ENCODE results near the gene DNAH8. TPM values are rescaled to one million over a fixed set of nuclear protein-coding genes. Genes with fewer than 3 reads are reported as not detected.

Gene DNAH8
- total RNA-seq, 1 experiment from 2014 or later: not detected

DNA sequence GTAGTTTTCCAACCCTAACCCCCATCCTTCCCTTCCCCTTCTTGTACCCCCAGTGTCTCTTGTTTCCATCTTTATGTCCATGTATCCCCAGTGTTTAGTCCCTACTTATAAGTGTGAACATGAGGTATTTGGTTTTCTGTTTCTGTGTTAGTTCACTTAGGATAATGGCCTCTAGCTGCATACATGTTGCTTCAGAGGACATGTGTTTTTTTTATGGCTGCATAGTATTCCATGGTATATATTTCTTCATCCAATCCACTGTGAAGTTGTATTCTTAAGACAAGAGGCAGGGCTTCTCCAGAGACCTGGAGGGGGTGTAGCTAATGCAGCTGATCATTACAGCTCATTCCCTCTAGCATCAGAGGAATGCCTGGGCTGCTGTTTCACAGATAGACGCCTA lies 4.2 kb downstream of the DNAH8 start:
- BruUV-seq (replicated peaks): no TSS peak
- POLR2A ChIA-PET: no interaction called here

DNA sequence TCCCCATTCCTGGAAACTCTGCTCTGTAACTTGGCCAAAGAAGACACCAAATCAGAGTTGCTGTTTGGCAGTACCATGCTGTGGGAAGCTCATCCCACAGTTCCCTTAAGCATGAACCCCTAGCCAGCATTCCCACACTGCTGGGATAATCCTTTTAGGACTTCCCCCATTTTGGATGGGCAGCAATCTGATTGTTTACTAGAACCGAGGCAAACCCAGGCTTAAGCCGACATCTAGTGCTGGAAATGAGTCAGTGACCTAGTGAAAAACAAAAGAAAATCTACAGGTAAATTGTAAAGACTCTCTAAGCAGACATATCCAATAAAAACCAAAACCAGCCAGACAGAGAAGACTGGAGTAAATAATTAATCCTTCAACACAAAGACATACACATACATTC lies 5.2 kb downstream of the DNAH8 start:
- peaks cover 15% of the 10 kb centered on the region for H3K4me1 Mint-ChIP-seq (ENCODE audit: insufficient read depth, unreplicated experiment)
- no peaks in the 10 kb centered on the region for H3K9me3 Mint-ChIP-seq (ENCODE audit: unreplicated experiment)
- no peak overlapping the region for H3K27ac Mint-ChIP-seq (ENCODE audit: low read depth, unreplicated experiment)
- intact Hi-C loops (cut with micrococcal nuclease): no loop called here
- ChIA-PET POLR2A (no interaction called here), CTCF (interaction anchor here (0.9 kb wide), 1 partner anchor 12 kb away, joined by 3 read pairs; no protein-coding TSS in a partner anchor)
- no peak overlapping the region for H3K4me3 Mint-ChIP-seq (ENCODE audit: unreplicated experiment)
- no TSS peak for BruUV-seq (replicated peaks)
- TF ChIP-seq, protein P1, sequence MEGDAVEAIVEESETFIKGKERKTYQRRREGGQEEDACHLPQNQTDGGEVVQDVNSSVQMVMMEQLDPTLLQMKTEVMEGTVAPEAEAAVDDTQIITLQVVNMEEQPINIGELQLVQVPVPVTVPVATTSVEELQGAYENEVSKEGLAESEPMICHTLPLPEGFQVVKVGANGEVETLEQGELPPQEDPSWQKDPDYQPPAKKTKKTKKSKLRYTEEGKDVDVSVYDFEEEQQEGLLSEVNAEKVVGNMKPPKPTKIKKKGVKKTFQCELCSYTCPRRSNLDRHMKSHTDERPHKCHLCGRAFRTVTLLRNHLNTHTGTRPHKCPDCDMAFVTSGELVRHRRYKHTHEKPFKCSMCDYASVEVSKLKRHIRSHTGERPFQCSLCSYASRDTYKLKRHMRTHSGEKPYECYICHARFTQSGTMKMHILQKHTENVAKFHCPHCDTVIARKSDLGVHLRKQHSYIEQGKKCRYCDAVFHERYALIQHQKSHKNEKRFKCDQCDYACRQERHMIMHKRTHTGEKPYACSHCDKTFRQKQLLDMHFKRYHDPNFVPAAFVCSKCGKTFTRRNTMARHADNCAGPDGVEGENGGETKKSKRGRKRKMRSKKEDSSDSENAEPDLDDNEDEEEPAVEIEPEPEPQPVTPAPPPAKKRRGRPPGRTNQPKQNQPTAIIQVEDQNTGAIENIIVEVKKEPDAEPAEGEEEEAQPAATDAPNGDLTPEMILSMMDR (IDR thresholded peaks at IDR 0.05; ENCODE audit: unreplicated experiment): no peak
- no peaks in the 10 kb centered on the region for H3K27me3 Mint-ChIP-seq (ENCODE audit: insufficient read depth, unreplicated experiment)
- H3K36me3 Mint-ChIP-seq (ENCODE audit: insufficient read depth, unreplicated experiment): no peaks in the 10 kb centered on the region
- peak; percentile 19 for DNase-seq (ENCODE audit: unreplicated experiment)

More for the DNA sequence above, 4.2 kb downstream of the DNAH8 start:
- H3K27ac Mint-ChIP-seq (ENCODE audit: low read depth, unreplicated experiment): no peak overlapping the region
- TF ChIP-seq, protein P1 (IDR thresholded peaks at IDR 0.05; ENCODE audit: unreplicated experiment): no peak
- no peaks in the 10 kb centered on the region for H3K36me3 Mint-ChIP-seq (ENCODE audit: insufficient read depth, unreplicated experiment)
- H3K9me3 Mint-ChIP-seq (ENCODE audit: unreplicated experiment): no peaks in the 10 kb centered on the region
- no peak overlapping the region for H3K4me3 Mint-ChIP-seq (ENCODE audit: unreplicated experiment)
- DNase-seq (ENCODE audit: unreplicated experiment): no peak
- CTCF ChIA-PET: interaction anchor here (0.6 kb wide), 1 partner anchor 149 kb away, joined by 3 read pairs; no protein-coding TSS in a partner anchor
- H3K4me1 Mint-ChIP-seq (ENCODE audit: insufficient read depth, unreplicated experiment): peaks cover 15% of the 10 kb centered on the region
- intact Hi-C loops (cut with micrococcal nuclease): no loop called here
- no peaks in the 10 kb centered on the region for H3K27me3 Mint-ChIP-seq (ENCODE audit: insufficient read depth, unreplicated experiment)

DNA sequence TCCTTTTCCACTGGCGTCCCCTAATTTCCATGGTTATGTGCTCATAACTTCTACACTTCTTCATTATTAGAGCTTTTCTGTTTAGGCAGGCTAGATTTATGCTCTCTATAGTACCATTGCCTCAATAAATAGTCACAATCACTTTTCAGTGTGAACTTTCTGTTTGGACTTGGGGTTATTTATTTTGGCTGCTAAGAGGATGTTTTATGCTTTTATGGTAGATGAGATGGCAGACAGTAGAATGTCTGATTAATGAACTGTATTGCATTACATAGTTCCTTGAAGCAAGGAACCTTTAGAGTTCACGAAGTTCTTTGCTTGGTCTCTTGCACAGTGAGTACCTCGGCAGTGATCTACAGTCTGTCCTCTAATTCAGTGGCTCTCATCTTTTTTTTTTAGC lies 6.9 kb downstream of the DNAH8 start:
- BruUV-seq (replicated peaks): no TSS peak
- intact Hi-C loops (cut with micrococcal nuclease): no loop called here
- no peaks in the 10 kb centered on the region for H3K36me3 Mint-ChIP-seq (ENCODE audit: insufficient read depth, unreplicated experiment)
- H3K27me3 Mint-ChIP-seq (ENCODE audit: insufficient read depth, unreplicated experiment): no peaks in the 10 kb centered on the region
- no peaks in the 10 kb centered on the region for H3K9me3 Mint-ChIP-seq (ENCODE audit: unreplicated experiment)
- no peak overlapping the region for H3K4me3 Mint-ChIP-seq (ENCODE audit: unreplicated experiment)
- ChIA-PET POLR2A (interaction anchor here (1.7 kb wide), 1 partner anchor 9 kb away, joined by 6 read pairs; no protein-coding TSS in a partner anchor), CTCF (no interaction called here)
- no peak for DNase-seq (ENCODE audit: unreplicated experiment)
- TF ChIP-seq, protein P1 (IDR thresholded peaks at IDR 0.05; ENCODE audit: unreplicated experiment): no peak
- no peak overlapping the region for H3K27ac Mint-ChIP-seq (ENCODE audit: low read depth, unreplicated experiment)
- H3K4me1 Mint-ChIP-seq (ENCODE audit: insufficient read depth, unreplicated experiment): peaks cover 15% of the 10 kb centered on the region

DNA sequence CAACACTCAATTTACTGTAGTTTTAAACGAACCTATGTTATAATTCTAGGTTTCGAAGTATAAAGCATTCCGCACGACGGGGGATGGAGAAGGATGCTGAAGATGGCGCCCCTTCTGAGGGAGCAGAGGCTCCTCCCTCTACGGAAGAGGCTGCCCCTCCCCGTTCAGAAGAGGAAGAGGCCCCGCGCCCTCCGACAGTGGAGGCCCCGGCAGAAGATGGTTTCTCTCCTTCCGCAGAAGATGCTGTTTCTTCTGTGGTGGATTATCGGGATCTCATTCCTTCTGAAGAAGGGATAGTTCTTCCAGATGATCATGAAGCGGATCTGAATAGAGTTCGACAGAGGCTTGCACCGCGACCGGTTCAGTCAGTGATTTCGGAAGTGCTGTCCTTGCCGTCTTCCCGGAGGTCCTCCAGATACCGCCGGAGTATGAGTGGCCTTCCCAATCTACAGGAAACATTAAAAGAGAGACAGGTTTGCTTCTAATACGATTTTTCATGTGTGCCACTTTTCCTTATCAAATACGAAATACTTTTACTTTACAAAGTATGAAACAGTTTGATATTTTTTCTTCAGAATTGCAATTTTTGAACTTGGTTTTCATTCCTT lies 7.7 kb downstream of the DNAH8 start:
- BruUV-seq (replicated peaks): no TSS peak
- TF ChIP-seq, protein P1 (IDR thresholded peaks at IDR 0.05; ENCODE audit: unreplicated experiment): no peak
- H3K4me1 Mint-ChIP-seq (ENCODE audit: insufficient read depth, unreplicated experiment): peaks cover 15% of the 10 kb centered on the region
- no peak overlapping the region for H3K27ac Mint-ChIP-seq (ENCODE audit: low read depth, unreplicated experiment)
- intact Hi-C loops (cut with micrococcal nuclease): no loop called here
- POLR2A ChIA-PET: no interaction called here
- DNase-seq (ENCODE audit: unreplicated experiment): no peak
- H3K9me3 Mint-ChIP-seq (ENCODE audit: unreplicated experiment): no peaks in the 10 kb centered on the region
- no peaks in the 10 kb centered on the region for H3K27me3 Mint-ChIP-seq (ENCODE audit: insufficient read depth, unreplicated experiment)
- no peak overlapping the region for H3K4me3 Mint-ChIP-seq (ENCODE audit: unreplicated experiment)
- CTCF ChIA-PET: no interaction called here
- H3K36me3 Mint-ChIP-seq (ENCODE audit: insufficient read depth, unreplicated experiment): no peaks in the 10 kb centered on the region

Measured in MCF 10A (cell line).